Effector memory CD8-positive, alpha-beta T cell (primary cell): ENCODE results near the gene SSBP3.

Source experiments
- ATAC-seq: fragments of 150-1000 bp; cut with Tn5 transposase; replicated peaks from 2 replicates; pipeline ENCODE4 v1.10.0; 2021; ENCODE audit warnings: mild to moderate bottlenecking, moderate library complexity
- DNase-seq, 3 experiments: peaks; one replicate each; pipeline ENCODE4 v3.0.0; 2021
- H3K27ac Mint-ChIP-seq, 2 donors: one replicate each; pipeline ENCODE4 v1.8.0; 2022; ENCODE audit warnings: mild to moderate bottlenecking in 2 of 2, mixed read lengths in 2 of 2, moderate library complexity in 2 of 2
- H3K27me3 Mint-ChIP-seq, 2 donors: one replicate each; pipeline ENCODE4 v1.8.0; 2022; ENCODE audit warnings: mixed read lengths in 2 of 2
- H3K36me3 Mint-ChIP-seq: one replicate; pipeline ENCODE4 v1.8.0; 2022; ENCODE audit warnings: mild to moderate bottlenecking, moderate library complexity, mixed read lengths; ENCODE audit not compliant: insufficient read depth
- H3K4me1 Mint-ChIP-seq, 2 donors: one replicate each; pipeline ENCODE4 v1.8.0; 2022; ENCODE audit warnings: low read depth in 2 of 2, mixed read lengths in 2 of 2
- H3K4me3 Mint-ChIP-seq, 2 donors: one replicate each; pipeline ENCODE4 v1.8.0; 2022; ENCODE audit warnings: mild to moderate bottlenecking in 2 of 2, mixed read lengths in 2 of 2, moderate library complexity in 2 of 2
- H3K9me3 Mint-ChIP-seq, 2 donors: one replicate each; pipeline ENCODE4 v1.8.0; 2022; ENCODE audit warnings: mixed read lengths in 2 of 2

Gene SSBP3

GRCh38 chr1:54265659-54266058, 140.5 kb downstream of the SSBP3 start:
- Mint-ChIP-seq H3K36me3 (peaks cover 34% of the 10 kb centered on the region), H3K27ac (peak overlapping the region in 1 of 2 donors; percentile 41), H3K9me3 (no peaks in the 10 kb centered on the region), H3K4me1 (peaks cover 54 to 58% of the 10 kb centered on the region in 2 donors), H3K4me3 (no peak overlapping the region), H3K27me3 (no peaks in the 10 kb centered on the region)
- DNase-seq (no peak), ATAC-seq (no peak)

GRCh38 chr1:54265126-54265525, 141.1 kb downstream of the SSBP3 start:
- no peak for ATAC-seq
- no peaks in the 10 kb centered on the region for H3K9me3 Mint-ChIP-seq
- H3K36me3 Mint-ChIP-seq, result peaks cover 29% of the 10 kb centered on the region
- no peak overlapping the region for H3K4me3 Mint-ChIP-seq
- H3K27ac Mint-ChIP-seq, result peak overlapping the region in 1 of 2 donors; percentile 41
- H3K27me3 Mint-ChIP-seq, result no peaks in the 10 kb centered on the region
- DNase-seq, result no peak
- peaks cover 53 to 57% of the 10 kb centered on the region in 2 donors for H3K4me1 Mint-ChIP-seq

- Mint-ChIP-seq H3K27me3 (no peaks in the 10 kb centered on the region), H3K4me3 (no peak overlapping the region), H3K9me3 (no peaks in the 10 kb centered on the region), H3K4me1 (peaks cover 39 to 46% of the 10 kb centered on the region in 2 donors), H3K27ac (peak overlapping the region; percentile 57 to 66), H3K36me3 (peaks cover 23% of the 10 kb centered on the region)
- DNase-seq (no peak), ATAC-seq (no peak)
Observed at GRCh38 chr1:54263601-54264226, 142.5 kb downstream of the SSBP3 start.

- ATAC-seq (no peak), DNase-seq (no peak)
- Mint-ChIP-seq H3K4me3 (no peak overlapping the region), H3K27ac (peak overlapping the region in 1 of 2 donors; percentile 38), H3K9me3 (no peaks in the 10 kb centered on the region), H3K36me3 (peaks cover 18% of the 10 kb centered on the region), H3K4me1 (peaks cover 30 to 39% of the 10 kb centered on the region in 2 donors), H3K27me3 (no peaks in the 10 kb centered on the region)
Observed at GRCh38 chr1:54262244-54262643, 143.9 kb downstream of the SSBP3 start.

- Mint-ChIP-seq H3K4me3 (no peak overlapping the region), H3K27me3 (no peaks in the 10 kb centered on the region), H3K4me1 (peaks cover 29 to 34% of the 10 kb centered on the region in 2 donors), H3K36me3 (peaks cover 12% of the 10 kb centered on the region), H3K9me3 (no peaks in the 10 kb centered on the region), H3K27ac (peak overlapping the region in 1 of 2 donors; percentile 44)
- DNase-seq (no peak), ATAC-seq (no peak)
Observed at GRCh38 chr1:54260810-54261209, 145.4 kb downstream of the SSBP3 start.

GRCh38 chr1:54259546-54260140, 146.6 kb downstream of the SSBP3 start:
- H3K27ac Mint-ChIP-seq, result peak overlapping the region in 1 of 2 donors; percentile 46
- peaks cover 18 to 24% of the 10 kb centered on the region in 2 donors for H3K4me1 Mint-ChIP-seq
- no peaks in the 10 kb centered on the region for H3K9me3 Mint-ChIP-seq
- no peak for ATAC-seq
- no peak for DNase-seq
- peaks cover 19% of the 10 kb centered on the region for H3K36me3 Mint-ChIP-seq
- no peak overlapping the region for H3K4me3 Mint-ChIP-seq
- H3K27me3 Mint-ChIP-seq, result no peaks in the 10 kb centered on the region

- Mint-ChIP-seq H3K27ac (peak overlapping the region in 1 of 2 donors; percentile 77), H3K36me3 (peaks cover 16% of the 10 kb centered on the region), H3K4me1 (peaks cover 9 to 13% of the 10 kb centered on the region in 2 donors), H3K9me3 (no peaks in the 10 kb centered on the region), H3K4me3 (no peak overlapping the region), H3K27me3 (no peaks in the 10 kb centered on the region)
- no peak for ATAC-seq
- DNase-seq, result no peak
Observed at GRCh38 chr1:54257876-54258275, 148.3 kb downstream of the SSBP3 start.

GRCh38 chr1:54257346-54257620, 148.9 kb downstream of the SSBP3 start:
- Mint-ChIP-seq H3K4me1 (peaks cover 9 to 15% of the 10 kb centered on the region in 2 donors), H3K9me3 (no peaks in the 10 kb centered on the region), H3K4me3 (no peak overlapping the region), H3K27me3 (no peaks in the 10 kb centered on the region), H3K27ac (peak overlapping the region in 1 of 2 donors; percentile 77), H3K36me3 (peaks cover 18% of the 10 kb centered on the region)
- DNase-seq (no peak), ATAC-seq (no peak)

- no peak for DNase-seq
- Mint-ChIP-seq H3K27me3 (no peaks in the 10 kb centered on the region), H3K4me1 (peaks cover 9 to 15% of the 10 kb centered on the region in 2 donors), H3K27ac (peak overlapping the region; percentile 21 to 86), H3K36me3 (peaks cover 20% of the 10 kb centered on the region), H3K9me3 (no peaks in the 10 kb centered on the region), H3K4me3 (no peak overlapping the region)
- no peak for ATAC-seq
Observed at GRCh38 chr1:54256522-54257345, 149.5 kb downstream of the SSBP3 start.

- H3K9me3 Mint-ChIP-seq, result no peaks in the 10 kb centered on the region
- DNase-seq, result no peak
- no peak overlapping the region for H3K4me3 Mint-ChIP-seq
- peak overlapping the region in 1 of 2 donors; percentile 66 for H3K27ac Mint-ChIP-seq
- H3K36me3 Mint-ChIP-seq, result peaks cover 30% of the 10 kb centered on the region
- H3K27me3 Mint-ChIP-seq, result no peaks in the 10 kb centered on the region
- H3K4me1 Mint-ChIP-seq, result peaks cover 8 to 9% of the 10 kb centered on the region in 2 donors
- ATAC-seq, result no peak
Observed at GRCh38 chr1:54255026-54255702, 151.0 kb downstream of the SSBP3 start.

- DNase-seq (no peak), ATAC-seq (no peak)
- Mint-ChIP-seq H3K27ac (peak overlapping the region in 1 of 2 donors; percentile 91), H3K4me1 (peaks cover 10% of the 10 kb centered on the region in 2 donors), H3K27me3 (no peaks in the 10 kb centered on the region), H3K36me3 (peaks cover 35% of the 10 kb centered on the region), H3K4me3 (no peak overlapping the region), H3K9me3 (no peaks in the 10 kb centered on the region)
Observed at GRCh38 chr1:54254055-54254454, 152.1 kb downstream of the SSBP3 start.

- H3K4me3 Mint-ChIP-seq, result no peak overlapping the region
- no peaks in the 10 kb centered on the region for H3K9me3 Mint-ChIP-seq
- peaks cover 40% of the 10 kb centered on the region for H3K36me3 Mint-ChIP-seq
- DNase-seq (no peak), ATAC-seq (no peak)
- no peaks in the 10 kb centered on the region for H3K27me3 Mint-ChIP-seq
- peak overlapping the region in 1 of 2 donors; percentile 91 for H3K27ac Mint-ChIP-seq
- peaks cover 10 to 12% of the 10 kb centered on the region in 2 donors for H3K4me1 Mint-ChIP-seq
Observed at GRCh38 chr1:54253480-54253879, 152.7 kb downstream of the SSBP3 start.

GRCh38 chr1:54252371-54252936, 153.7 kb downstream of the SSBP3 start:
- no peaks in the 10 kb centered on the region for H3K9me3 Mint-ChIP-seq
- H3K27me3 Mint-ChIP-seq, result no peaks in the 10 kb centered on the region
- DNase-seq (no peak), ATAC-seq (no peak)
- H3K27ac Mint-ChIP-seq, result peak overlapping the region; percentile 70 to 91
- no peak overlapping the region for H3K4me3 Mint-ChIP-seq
- H3K4me1 Mint-ChIP-seq, result peaks cover 10 to 12% of the 10 kb centered on the region in 2 donors
- peaks cover 37% of the 10 kb centered on the region for H3K36me3 Mint-ChIP-seq
